A549 (cell line): ENCODE results near the gene CABYR.

ENCODE experiments used
- EP300 ChIP-seq, 2 experiments: fragments of >200 bp; sonication (Bioruptor Twin); formaldehyde crosslinking; IDR thresholded peaks; 2 replicates in 1 of 2; 3 replicates in 1 of 2; pipeline ENCODE4 v1.6.1; 2016 to 2017
- POLR2A ChIP-seq: IDR thresholded peaks from 2 replicates; pipeline ENCODE4 v1.6.1; 2012; ENCODE audit warnings: mild to moderate bottlenecking, low read length
- RAD21 ChIP-seq, 2 experiments: fragments of >200 bp in 1 of 2; sonication (Bioruptor Twin) in 1 of 2; formaldehyde crosslinking in 1 of 2; IDR thresholded peaks in 1 of 2; conservative IDR thresholded peaks in 1 of 2; 2 replicates in 1 of 2; 3 replicates in 1 of 2; pipeline ENCODE4 v1.6.1; 2012 to 2018; ENCODE audit warnings: inconsistent platforms in 1 of 2
- TF ChIP-seq, protein P1 (sequence below): IDR thresholded peaks from 2 replicates; pipeline ENCODE4 v1.6.1; 2012; ENCODE audit warnings: low read depth, borderline replicate concordance

DNA sequence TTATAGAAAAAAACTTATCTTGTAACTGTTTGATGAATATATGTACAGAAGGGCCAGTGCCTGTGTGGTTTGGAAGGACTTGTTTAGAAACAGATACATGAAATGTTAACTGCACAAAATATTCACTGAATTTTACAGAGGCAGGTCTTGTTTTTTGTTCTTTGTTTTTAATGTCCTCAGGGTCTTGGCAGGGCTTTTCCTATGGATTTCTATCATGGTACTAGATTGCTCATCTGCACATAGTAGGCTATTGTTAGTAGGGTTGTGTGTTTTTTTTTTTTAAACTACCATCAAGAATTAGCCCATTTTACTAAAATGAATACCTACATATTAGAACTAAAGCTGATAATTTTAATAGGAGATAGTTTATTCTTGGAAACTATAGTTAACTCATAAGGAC is 3.5 kb downstream of the CABYR start:
- TF ChIP-seq EP300 (IDR thresholded peaks at IDR 0.05) = no peak
- TF ChIP-seq RAD21 (conservative IDR thresholded peaks at IDR 0.05 in 1 of 2, IDR thresholded peaks at IDR 0.05 in 1 of 2) = no peak
- no peak for TF ChIP-seq POLR2A
- TF ChIP-seq, protein P1, sequence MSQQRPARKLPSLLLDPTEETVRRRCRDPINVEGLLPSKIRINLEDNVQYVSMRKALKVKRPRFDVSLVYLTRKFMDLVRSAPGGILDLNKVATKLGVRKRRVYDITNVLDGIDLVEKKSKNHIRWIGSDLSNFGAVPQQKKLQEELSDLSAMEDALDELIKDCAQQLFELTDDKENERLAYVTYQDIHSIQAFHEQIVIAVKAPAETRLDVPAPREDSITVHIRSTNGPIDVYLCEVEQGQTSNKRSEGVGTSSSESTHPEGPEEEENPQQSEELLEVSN = no peak
